G401.6 (cell line): Measurements from ENCODE around the gene INA.
A peak's percentile ranks its signal among the peaks of the same experiment; 100 is the strongest.

Experiments used
- FAIRE-seq: peaks from 2 replicates; lab custom pipeline; 2012; peaks lifted over from hg19 to GRCh38; lab: Jason Lieb, UNC

The INA gene

GRCh38 chr10:103276251-103276895 is 565 bp upstream of the INA start:
- FAIRE-seq, result no peak

GRCh38 chr10:103277713-103278536 is 987 bp downstream of the INA start:
- FAIRE-seq, result no peak

- FAIRE-seq, result no peak
Measured at GRCh38 chr10:103278537-103278823, 1.5 kb downstream of the INA start.

- FAIRE-seq, result no peak
Measured at GRCh38 chr10:103278862-103279298, 1.9 kb downstream of the INA start.

- no peak for FAIRE-seq
Measured at GRCh38 chr10:103280031-103280430, 3.1 kb downstream of the INA start.

- FAIRE-seq, result no peak
Measured at GRCh38 chr10:103280506-103280905, 3.6 kb downstream of the INA start.

GRCh38 chr10:103281753-103282152 is 4.8 kb downstream of the INA start:
- FAIRE-seq, result no peak

- FAIRE-seq, result no peak
Measured at GRCh38 chr10:103282961-103283360, 6.0 kb downstream of the INA start.

- FAIRE-seq, result no peak
Measured at GRCh38 chr10:103284170-103284569, 7.2 kb downstream of the INA start.

- no peak for FAIRE-seq
Measured at GRCh38 chr10:103287992-103288391, 11.1 kb downstream of the INA start.

GRCh38 chr10:103291588-103291987 is 14.7 kb downstream of the INA start:
- no peak for FAIRE-seq

- no peak for FAIRE-seq
Measured at GRCh38 chr10:103295374-103296015, 18.6 kb downstream of the INA start.

GRCh38 chr10:103307594-103307993 is 30.7 kb downstream of the INA start:
- no peak for FAIRE-seq

- no peak for FAIRE-seq
Measured at GRCh38 chr10:103310197-103310596, 33.3 kb downstream of the INA start.

GRCh38 chr10:103316087-103316486 is 39.1 kb downstream of the INA start:
- FAIRE-seq, result no peak

GRCh38 chr10:103327906-103328305 is 51.0 kb downstream of the INA start:
- no peak for FAIRE-seq

GRCh38 chr10:103333934-103334520 is 57.1 kb downstream of the INA start:
- FAIRE-seq, result peak; percentile 97

GRCh38 chr10:103334567-103334966 is 57.6 kb downstream of the INA start:
- no peak for FAIRE-seq

GRCh38 chr10:103336370-103336769 is 59.4 kb downstream of the INA start:
- FAIRE-seq, result no peak
